GM21390 (cell line): ENCODE results near the gene B4GALT1.

Experiments
- ATAC-seq: cut with Tn5 transposase; IDR thresholded peaks from one replicate; pipeline ENCODE4 v1.9.1; 2021; ENCODE audit not compliant: unreplicated experiment

The B4GALT1 gene

GRCh38 chr9:33167084-33167971 is at the start of gene B4GALT1:
Gene B4GALT1, minus strand, starts transcription at chr9:33167336. Its CDS starts 167 bp downstream, at chr9:33167169.
- ATAC-seq: peak; percentile 61

- no peak for ATAC-seq
These were observed 44.7 kb upstream of the B4GALT1 start for GRCh38 chr9:33211695-33212393.

GRCh38 chr9:33210006-33210715 is 43.0 kb upstream of the B4GALT1 start:
- ATAC-seq: no peak

GRCh38 chr9:33209394-33209793 is 42.3 kb upstream of the B4GALT1 start:
- ATAC-seq: no peak

- ATAC-seq: peak; percentile 99
These were observed 35.5 kb upstream of the B4GALT1 start for GRCh38 chr9:33202552-33203201.

- ATAC-seq: peak; percentile 61
These were observed 34.9 kb upstream of the B4GALT1 start for GRCh38 chr9:33202018-33202417.

- ATAC-seq: no peak
These were observed 31.0 kb upstream of the B4GALT1 start for GRCh38 chr9:33198165-33198564.

GRCh38 chr9:33197279-33198152 is 30.4 kb upstream of the B4GALT1 start:
- ATAC-seq: no peak

- ATAC-seq: no peak
These were observed 29.6 kb upstream of the B4GALT1 start for GRCh38 chr9:33196736-33197135.

GRCh38 chr9:33193818-33194217 is 26.7 kb upstream of the B4GALT1 start:
- ATAC-seq: no peak

GRCh38 chr9:33192493-33193255 is 25.5 kb upstream of the B4GALT1 start:
- no peak for ATAC-seq

GRCh38 chr9:33190021-33190705 is 23.0 kb upstream of the B4GALT1 start:
- no peak for ATAC-seq

- no peak for ATAC-seq
These were observed 22.2 kb upstream of the B4GALT1 start for GRCh38 chr9:33189331-33189791.

GRCh38 chr9:33188711-33189110 is 21.6 kb upstream of the B4GALT1 start:
- ATAC-seq: no peak

- ATAC-seq: no peak
These were observed 20.5 kb upstream of the B4GALT1 start for GRCh38 chr9:33187519-33188218.

- ATAC-seq: no peak
These were observed 19.5 kb upstream of the B4GALT1 start for GRCh38 chr9:33186457-33187168.

GRCh38 chr9:33185858-33186257 is 18.7 kb upstream of the B4GALT1 start:
- no peak for ATAC-seq
